WTC11 (cell line): ENCODE measurements around the gene ACAT2. TPM values are rescaled to one million over a fixed set of nuclear protein-coding genes. Genes with fewer than 3 reads are reported as not detected.

Experiments
- ATAC-seq: fragments of 200-7000 bp; cut with Tn5 transposase; 2 replicates; pipeline ENCODE4 v1.10.0; 2021; ENCODE audit warnings: mild to moderate bottlenecking, moderate library complexity
- CTCF ChIA-PET: fragments of 300-600 bp; sonication (Branson Sonifier 250); formaldehyde crosslinking; loops from one replicate; lab custom pipeline; 2021; ENCODE audit warnings: antibody characterized with exemption; lab: Charles Lee
- POLR2A ChIA-PET: fragments of 350-600 bp; sonication (Branson Sonifier 250); formaldehyde crosslinking; loops from one replicate; lab custom pipeline; 2021; ENCODE audit warnings: antibody characterized with exemption; lab: Charles Lee
- DNase-seq: peaks from one replicate; pipeline ENCODE4 v3.0.0; 2021; ENCODE audit warnings: low spot score
- H3K27ac Mint-ChIP-seq: 2 replicates; pipeline ENCODE4 v1.8.0; 2021; ENCODE audit warnings: mixed read lengths
- H3K27me3 Mint-ChIP-seq: 2 replicates; pipeline ENCODE4 v1.8.0; 2021; ENCODE audit warnings: low read depth, mild to moderate bottlenecking, moderate library complexity, mixed read lengths
- H3K36me3 Mint-ChIP-seq: 2 replicates; pipeline ENCODE4 v1.8.0; 2021; ENCODE audit warnings: mixed read lengths
- H3K4me1 Mint-ChIP-seq: 2 replicates; pipeline ENCODE4 v1.8.0; 2022; ENCODE audit warnings: mixed read lengths
- H3K4me3 Mint-ChIP-seq: 2 replicates; pipeline ENCODE4 v1.8.0; 2021; ENCODE audit warnings: mild to moderate bottlenecking, moderate library complexity, mixed read lengths
- H3K9me3 Mint-ChIP-seq: 2 replicates; pipeline ENCODE4 v1.8.0; 2021; ENCODE audit warnings: mixed read lengths
- ERG ChIP-seq: fragments of 250-450 bp; sonication (Bioruptor Pico); IDR thresholded peaks from 2 replicates; pipeline ENCODE4 v1.8.0; 2021; ENCODE audit warnings: mild to moderate bottlenecking
- TEAD1 ChIP-seq: sonication (generic); formaldehyde crosslinking; IDR thresholded peaks from 2 replicates; pipeline ENCODE4 v1.8.0; 2022; ENCODE audit warnings: mild to moderate bottlenecking, missing genetic modification reagents
- ZNF423 ChIP-seq: fragments of 250-450 bp; sonication (Bioruptor Pico); IDR thresholded peaks from 2 replicates; pipeline ENCODE4 v2.1.2; 2022; ENCODE audit warnings: mild to moderate bottlenecking, moderate library complexity
- ZNF671 ChIP-seq: fragments of 250-450 bp; sonication (Bioruptor Pico); IDR thresholded peaks from 2 replicates; pipeline ENCODE4 v1.8.0; 2021; ENCODE audit warnings: mild to moderate bottlenecking
- total RNA-seq: library from RNA; stranded (reverse); gene quantifications from 3 replicates; pipeline ENCODE4 v1.2.3, GENCODE V29; 2021

ACAT2 gene
- total RNA-seq, 1 experiment from 2014 or later, result 138 TPM

- CTCF ChIA-PET, result no interaction called here
- ATAC-seq (no peak), DNase-seq (no peak)
- peaks cover 12% of the 10 kb centered on the region for H3K9me3 Mint-ChIP-seq
- POLR2A ChIA-PET, result no interaction called here
- H3K4me1 Mint-ChIP-seq, result peaks cover 58% of the 10 kb centered on the region
- H3K4me3 Mint-ChIP-seq, result no peak overlapping the region
- H3K27me3 Mint-ChIP-seq, result no peaks in the 10 kb centered on the region
- TF ChIP-seq ZNF423 (peak; percentile 31; the same call in 1 of the 2 replicates), TEAD1 (CRISPR knock-in tag) (0 out of 2 replicates have a peak, but pooled peaks have one; percentile 23), ERG (CRISPR knock-in tag) (no peak), ZNF671 (CRISPR knock-in tag) (no peak)
- H3K36me3 Mint-ChIP-seq, result peaks cover 12% of the 10 kb centered on the region
- H3K27ac Mint-ChIP-seq, result no peak overlapping the region
Observed at GRCh38 chr6:159828074-159828473, 66.2 kb downstream of the ACAT2 start.

Other genes starting within 250 kb of the ACAT2 start
- 79.8 to 86.3 TPM (median 82.6 TPM) in 3 replicates for gene SOD2, start 68.8 kb upstream of the ACAT2 start, total RNA-seq
- 88.8 to 92.7 TPM (median 91.9 TPM) in 3 replicates for gene WTAP, start 34.5 kb upstream of the ACAT2 start, total RNA-seq
- 293 to 388 TPM (median 301 TPM) in 3 replicates for gene TCP1, start 27.6 kb downstream of the ACAT2 start, total RNA-seq
- gene MRPL18, start 28.4 kb downstream of the ACAT2 start, total RNA-seq, result 81.8 to 95.2 TPM (median 83.0 TPM) in 3 replicates
- gene PNLDC1, start 38.2 kb downstream of the ACAT2 start, total RNA-seq, result 0.16 to 0.39 TPM (median 0.34 TPM) in 3 replicates
- gene MAS1, start 128.9 kb downstream of the ACAT2 start, total RNA-seq, result 0.53 to 0.68 TPM (median 0.62 TPM) in 3 replicates
- 59.4 to 75.3 TPM (median 62.3 TPM) in 3 replicates for gene IGF2R, start 207.0 kb downstream of the ACAT2 start, total RNA-seq